Panc1 (cell line): ENCODE measurements around the gene DLX3. TPM values are rescaled to one million over a fixed set of nuclear protein-coding genes. Genes with fewer than 3 reads are reported as not detected.

Source experiments
- ATAC-seq: fragments of 200-7000 bp; cut with Tn5 transposase; 2 replicates; pipeline ENCODE4 v1.9.1; 2020; ENCODE audit warnings: mild to moderate bottlenecking, moderate library complexity
- BruUV-seq: library from RNA; stranded (reverse); fragments of 400-500 nt; replicated peaks from 2 replicates; lab custom pipeline; 2021; lab: Mats Ljungman, UMichigan
- CTCF ChIA-PET: fragments of 300-600 bp; sonication (Branson Sonifier 250); formaldehyde crosslinking; loops from one replicate; lab custom pipeline; 2022; ENCODE audit warnings: antibody characterized with exemption; lab: Charles Lee
- POLR2A ChIA-PET: fragments of 300-600 bp; sonication (Branson Sonifier 250); formaldehyde crosslinking; loops from one replicate; lab custom pipeline; 2022; ENCODE audit warnings: antibody characterized with exemption; lab: Charles Lee
- DNase-seq: peaks from one replicate; pipeline ENCODE4 v3.0.0-alpha.2; 2010; ENCODE audit warnings: low read depth, low spot score
- H3K27ac ChIP-seq: 2 replicates; pipeline ENCODE4 v1.5.1; 2011; ENCODE audit warnings: mild to moderate bottlenecking, low read length, inconsistent platforms
- H3K27me3 ChIP-seq: fragments of 200-500 bp; sonication (Bioruptor generic); 2 replicates; pipeline ENCODE4 v1.6.0; 2014; ENCODE audit warnings: low read length, inconsistent platforms; ENCODE audit not compliant: control insufficient read depth, insufficient read depth
- H3K36me3 ChIP-seq: fragments of 200-500 bp; sonication (Bioruptor generic); 2 replicates; pipeline ENCODE4 v1.5.1; 2014; ENCODE audit warnings: inconsistent platforms, mild to moderate bottlenecking, low read length, moderate library complexity; ENCODE audit not compliant: control insufficient read depth, insufficient read depth
- H3K4me1 ChIP-seq: 2 replicates; pipeline ENCODE4 v1.5.1; 2011; ENCODE audit warnings: inconsistent platforms, mild to moderate bottlenecking, low read length, moderate library complexity; ENCODE audit not compliant: control insufficient read depth, insufficient read depth
- H3K4me3 ChIP-seq, 2 experiments: 2 replicates each; pipeline ENCODE4 v1.5.1; 2011 to 2012; ENCODE audit warnings: low read depth in 2 of 2, low read length in 2 of 2, mild to moderate bottlenecking in 2 of 2, inconsistent platforms in 1 of 2, moderate library complexity in 1 of 2
- H3K9me3 ChIP-seq: fragments of 200-500 bp; sonication (Bioruptor generic); 2 replicates; pipeline ENCODE4 v1.5.1; 2014; ENCODE audit warnings: low read depth, mild to moderate bottlenecking, inconsistent platforms, low read length, moderate library complexity; ENCODE audit not compliant: control insufficient read depth, insufficient read depth
- CTCF ChIP-seq: fragments of 450-650 bp; IDR thresholded peaks from 2 replicates; pipeline ENCODE4 v1.5.1; 2017; ENCODE audit warnings: mild to moderate bottlenecking
- POLR2AphosphoS5 ChIP-seq: IDR thresholded peaks from 2 replicates; pipeline ENCODE4 v1.6.1; 2012; ENCODE audit warnings: mild to moderate bottlenecking, low read depth, low read length, moderate library complexity
- REST ChIP-seq, 2 experiments: IDR thresholded peaks; 2 replicates each; pipeline ENCODE4 v1.6.1; 2011 to 2012; ENCODE audit warnings: low read depth in 2 of 2, control low read depth in 1 of 2, low read length in 1 of 2, mild to moderate bottlenecking in 1 of 2, moderate library complexity in 1 of 2; ENCODE audit not compliant: insufficient read depth in 1 of 2
- SIN3A ChIP-seq: IDR thresholded peaks from 2 replicates; pipeline ENCODE4 v1.6.1; 2012; ENCODE audit warnings: low read depth, mild to moderate bottlenecking, low read length, moderate library complexity, borderline replicate concordance; ENCODE audit not compliant: insufficient read depth
- TCF7L2 ChIP-seq: IDR thresholded peaks from 2 replicates; pipeline ENCODE4 v1.6.1; 2011; ENCODE audit warnings: mild to moderate bottlenecking, low read depth, low read length, inconsistent platforms
- in situ Hi-C: cut with HindIII; loops from 2 replicates; pipeline ENCODE4 v1.10.0; 2016; ENCODE audit warnings: low sequenced_read_pairs, low pct_unique_long_range_greater_than_20kb
- intact Hi-C: fragments of 100-400 bp; cut with micrococcal nuclease; formaldehyde crosslinking; loops from one replicate; pipeline ENCODE4 v1.10.0; 2022; ENCODE audit not compliant: unreplicated experiment
- total RNA-seq: library from RNA; stranded (reverse); gene quantifications from one replicate; pipeline ENCODE4 v1.2.1, GENCODE V29; 2021; ENCODE audit not compliant: unreplicated experiment

Gene DLX3
- total RNA-seq, 1 experiment from 2014 or later: 2.9 TPM

GRCh38 chr17:50013079-50013478, 18.1 kb upstream of the DLX3 start:
- no peak for TF ChIP-seq TCF7L2
- no peak for TF ChIP-seq CTCF
- TF ChIP-seq REST (IDR thresholded peaks at IDR 0.05; ENCODE audit: insufficient read depth in 1 of 2, low read depth in 2 of 2, low read length in 1 of 2): no peak
- TF ChIP-seq POLR2AphosphoS5: no peak
- TF ChIP-seq SIN3A: no peak
- no TSS peak for BruUV-seq
- Histone ChIP-seq H3K36me3 (no peaks in the 10 kb centered on the region), H3K9me3 (peaks cover 16% of the 10 kb centered on the region; the same call in 1 of the 2 replicates), H3K27ac (no peak overlapping the region), H3K27me3 (no peaks in the 10 kb centered on the region; the same call in 1 of the 2 replicates), H3K4me1 (no peaks in the 10 kb centered on the region), H3K4me3 (no peak overlapping the region)
- ChIA-PET POLR2A (interaction anchor here (0.7 kb wide), 1 partner anchor 1231 kb away, joined by 10 read pairs; no protein-coding TSS in a partner anchor), CTCF (no interaction called here)
- in situ Hi-C loops: no loop called here
- no peak for ATAC-seq
- intact Hi-C loops: no loop called here
- no peak for DNase-seq

- POLR2A ChIA-PET: no interaction called here
- intact Hi-C loops: no loop called here
- H3K27ac ChIP-seq: no peak overlapping the region
Measured at GRCh38 chr17:50009282-50009681, 14.3 kb upstream of the DLX3 start.

More at GRCh38 chr17:50009282-50009681, 14.3 kb upstream of the DLX3 start:
- DNase-seq (no peak), ATAC-seq (no peak)
- no peak for TF ChIP-seq SIN3A
- no peak for TF ChIP-seq TCF7L2
- TF ChIP-seq POLR2AphosphoS5: no peak
- TF ChIP-seq CTCF: no peak
- no peak for TF ChIP-seq REST (IDR thresholded peaks at IDR 0.05; ENCODE audit: insufficient read depth in 1 of 2, low read depth in 2 of 2, low read length in 1 of 2)
- Histone ChIP-seq H3K4me3 (no peak overlapping the region), H3K9me3 (peaks cover 16% of the 10 kb centered on the region; the same call in 1 of the 2 replicates), H3K27me3 (no peaks in the 10 kb centered on the region; the same call in 1 of the 2 replicates), H3K36me3 (no peaks in the 10 kb centered on the region), H3K4me1 (no peaks in the 10 kb centered on the region)
- BruUV-seq: no TSS peak
- in situ Hi-C loops: no loop called here
- CTCF ChIA-PET: no interaction called here
